HG02610 (cell line): Measurements from ENCODE around the gene GUCY1B1.

ENCODE experiments used
- ATAC-seq: cut with Tn5 transposase; IDR thresholded peaks from one replicate; pipeline ENCODE4 v1.9.1; 2021; ENCODE audit warnings: mild to moderate bottlenecking, moderate library complexity; ENCODE audit not compliant: unreplicated experiment

Gene GUCY1B1

GRCh38 chr4:155799116-155799793 lies 40.4 kb downstream of the GUCY1B1 start:
- no peak for ATAC-seq

- no peak for ATAC-seq
These were observed 40.9 kb downstream of the GUCY1B1 start for GRCh38 chr4:155799794-155800123.

GRCh38 chr4:155800685-155801343 lies 42.0 kb downstream of the GUCY1B1 start:
- ATAC-seq: no peak

GRCh38 chr4:155802190-155802959 lies 43.6 kb downstream of the GUCY1B1 start:
- ATAC-seq: no peak

GRCh38 chr4:155805016-155805415 lies 46.2 kb downstream of the GUCY1B1 start:
- no peak for ATAC-seq

- no peak for ATAC-seq
These were observed 48.2 kb downstream of the GUCY1B1 start for GRCh38 chr4:155807021-155807420.

GRCh38 chr4:155809835-155810234 lies 51.0 kb downstream of the GUCY1B1 start:
- ATAC-seq: peak; percentile 95

- no peak for ATAC-seq
These were observed 52.3 kb downstream of the GUCY1B1 start for GRCh38 chr4:155811083-155811482.

GRCh38 chr4:155818639-155819038 lies 59.8 kb downstream of the GUCY1B1 start:
- ATAC-seq: no peak

GRCh38 chr4:155819066-155819465 lies 60.2 kb downstream of the GUCY1B1 start:
- no peak for ATAC-seq

- no peak for ATAC-seq
These were observed 62.2 kb downstream of the GUCY1B1 start for GRCh38 chr4:155820887-155821518.

GRCh38 chr4:155822572-155822971 lies 63.8 kb downstream of the GUCY1B1 start:
- peak; percentile 62 for ATAC-seq

GRCh38 chr4:155828628-155829027 lies 69.8 kb downstream of the GUCY1B1 start:
- no peak for ATAC-seq

- no peak for ATAC-seq
These were observed 73.8 kb downstream of the GUCY1B1 start for GRCh38 chr4:155832664-155833063.

GRCh38 chr4:155837203-155837796 lies 78.5 kb downstream of the GUCY1B1 start:
- ATAC-seq: peak; percentile 55

GRCh38 chr4:155842080-155842479 lies 83.3 kb downstream of the GUCY1B1 start:
- no peak for ATAC-seq

- no peak for ATAC-seq
These were observed 88.1 kb downstream of the GUCY1B1 start for GRCh38 chr4:155846929-155847328.

- ATAC-seq: no peak
These were observed 90.2 kb downstream of the GUCY1B1 start for GRCh38 chr4:155849042-155849441.

GRCh38 chr4:155853189-155853588 lies 94.4 kb downstream of the GUCY1B1 start:
- no peak for ATAC-seq

- no peak for ATAC-seq
These were observed 95.9 kb downstream of the GUCY1B1 start for GRCh38 chr4:155854582-155855226.

GRCh38 chr4:155855897-155856296 lies 97.1 kb downstream of the GUCY1B1 start:
- ATAC-seq: no peak
